ENCODE measurements around the gene CRYBB2.
"Not testable (repeated sequence)": the region's sequence is repeated elsewhere in the genome, so short reads cannot be mapped to it uniquely, and the experiment has no call there.

CRYBB2 gene

GRCh38 chr22:25236417-25236816 is 17.0 kb downstream of the CRYBB2 start:
- no peak for DNase-seq

- no peak for DNase-seq
These were observed 18.1 kb downstream of the CRYBB2 start for GRCh38 chr22:25237503-25237902.

- not testable (repeated sequence) for DNase-seq
These were observed 18.6 kb downstream of the CRYBB2 start for GRCh38 chr22:25238058-25238457.

GRCh38 chr22:25255169-25255568 is 35.7 kb downstream of the CRYBB2 start:
- not testable (repeated sequence) for DNase-seq

GRCh38 chr22:25267567-25267966 is 48.1 kb downstream of the CRYBB2 start:
- not testable (repeated sequence) for DNase-seq

- DNase-seq = not testable (repeated sequence)
These were observed 49.5 kb downstream of the CRYBB2 start for GRCh38 chr22:25268902-25269301.

- DNase-seq = not testable (repeated sequence)
These were observed 50.6 kb downstream of the CRYBB2 start for GRCh38 chr22:25270061-25270460.

GRCh38 chr22:25273231-25273630 is 53.8 kb downstream of the CRYBB2 start:
- not testable (repeated sequence) for DNase-seq

- DNase-seq = not testable (repeated sequence)
These were observed 54.5 kb downstream of the CRYBB2 start for GRCh38 chr22:25273928-25274327.

GRCh38 chr22:25280118-25280517 is 60.7 kb downstream of the CRYBB2 start:
- not testable (repeated sequence) for DNase-seq

Measured in suppressor macrophage treated with lipopolysaccharide for 1 hour (primary cell).